Stimulated activated CD4-positive, alpha-beta T cell treated with anti-CD3 and anti-CD28 coated beads, Interleukin-2, amount 100 ng/mL, for 24 hours (primary cell): Measurements from ENCODE around the gene GADD45G.

Experiments used
- DNase-seq, 2 donors: peaks; one replicate each; pipeline ENCODE4 v3.0.0-alpha.2; 2020

GADD45G gene

GRCh38 chr9:89632192-89632733 is 27.5 kb downstream of the GADD45G start:
- no peak for DNase-seq

- no peak for DNase-seq
Measured at GRCh38 chr9:89632736-89633135, 27.9 kb downstream of the GADD45G start.

GRCh38 chr9:89633404-89633803 is 28.6 kb downstream of the GADD45G start:
- no peak for DNase-seq

- DNase-seq, result no peak
Measured at GRCh38 chr9:89633920-89634319, 29.1 kb downstream of the GADD45G start.

- DNase-seq, result no peak
Measured at GRCh38 chr9:89634995-89635742, 30.4 kb downstream of the GADD45G start.

- DNase-seq, result no peak
Measured at GRCh38 chr9:89635816-89636215, 31.0 kb downstream of the GADD45G start.

- DNase-seq, result no peak
Measured at GRCh38 chr9:89637787-89638186, 33.0 kb downstream of the GADD45G start.

- DNase-seq, result no peak
Measured at GRCh38 chr9:89638359-89638758, 33.5 kb downstream of the GADD45G start.

- DNase-seq, result no peak
Measured at GRCh38 chr9:89638893-89639292, 34.1 kb downstream of the GADD45G start.

- no peak for DNase-seq
Measured at GRCh38 chr9:89639367-89639795, 34.6 kb downstream of the GADD45G start.

GRCh38 chr9:89639961-89640360 is 35.1 kb downstream of the GADD45G start:
- no peak for DNase-seq

GRCh38 chr9:89640361-89640760 is 35.5 kb downstream of the GADD45G start:
- no peak for DNase-seq

GRCh38 chr9:89640801-89641200 is 36.0 kb downstream of the GADD45G start:
- no peak for DNase-seq

GRCh38 chr9:89641980-89642379 is 37.2 kb downstream of the GADD45G start:
- no peak for DNase-seq

- no peak for DNase-seq
Measured at GRCh38 chr9:89642789-89643188, 38.0 kb downstream of the GADD45G start.

GRCh38 chr9:89646189-89646939 is 41.6 kb downstream of the GADD45G start:
- no peak for DNase-seq

GRCh38 chr9:89647366-89648128 is 42.7 kb downstream of the GADD45G start:
- DNase-seq, result no peak

GRCh38 chr9:89648247-89649000 is 43.6 kb downstream of the GADD45G start:
- DNase-seq, result no peak

GRCh38 chr9:89649039-89649691 is 44.4 kb downstream of the GADD45G start:
- DNase-seq, result no peak

GRCh38 chr9:89654025-89654662 is 49.3 kb downstream of the GADD45G start:
- no peak for DNase-seq
